GM18505 (cell line): ENCODE results near the gene IFT43.

Experiments
- ATAC-seq: cut with Tn5 transposase; IDR thresholded peaks from one replicate; pipeline ENCODE4 v1.9.1; 2021; ENCODE audit not compliant: unreplicated experiment
- POLR2A ChIP-seq: IDR thresholded peaks from 4 replicates; pipeline ENCODE4 v1.6.1; 2011; ENCODE audit warnings: borderline replicate concordance; ENCODE audit not compliant: insufficient read depth, insufficient read length; ENCODE audit errors: extremely low read depth

Gene IFT43

DNA sequence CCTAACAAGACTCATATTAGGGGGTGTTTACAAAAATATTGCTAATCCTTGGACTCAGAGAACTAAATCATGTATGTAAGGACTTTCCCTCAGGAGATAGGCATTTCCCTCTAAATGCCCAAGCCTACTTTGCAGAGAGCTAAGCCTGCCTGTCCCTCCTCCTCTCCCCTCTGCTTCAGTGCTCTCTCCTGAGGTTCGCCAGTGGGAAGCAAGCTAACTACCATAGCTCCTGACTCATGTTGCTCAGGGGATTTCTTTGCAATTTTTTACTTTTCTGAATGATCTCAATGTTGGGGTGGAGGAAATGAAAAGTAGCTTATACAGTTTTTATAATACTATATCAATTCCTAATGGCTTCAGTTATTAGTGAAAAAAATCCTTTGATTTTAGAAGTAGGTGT is 29.6 kb downstream of the IFT43 start:
- ATAC-seq = no peak
- TF ChIP-seq POLR2A = no peak

DNA sequence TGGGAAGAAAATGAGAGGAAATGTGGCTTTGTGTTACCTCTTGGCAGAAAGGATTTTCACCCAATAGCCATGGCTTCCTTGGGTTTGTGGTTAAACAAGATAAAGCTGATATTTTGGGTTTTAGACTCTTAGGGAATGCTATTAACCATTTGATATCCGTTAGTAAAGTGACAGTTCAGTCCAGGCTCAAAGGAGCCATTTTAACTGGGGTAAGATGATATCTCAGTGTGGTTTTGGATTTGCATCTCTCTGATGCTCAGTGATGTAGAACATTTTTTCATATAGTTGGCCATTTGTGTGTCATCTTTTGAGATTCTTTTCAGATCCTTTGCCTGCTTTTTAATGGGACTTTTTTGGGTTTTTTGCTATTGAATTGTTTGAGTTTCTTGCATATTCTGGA is 30.1 kb downstream of the IFT43 start:
- TF ChIP-seq POLR2A = no peak
- no peak for ATAC-seq

DNA sequence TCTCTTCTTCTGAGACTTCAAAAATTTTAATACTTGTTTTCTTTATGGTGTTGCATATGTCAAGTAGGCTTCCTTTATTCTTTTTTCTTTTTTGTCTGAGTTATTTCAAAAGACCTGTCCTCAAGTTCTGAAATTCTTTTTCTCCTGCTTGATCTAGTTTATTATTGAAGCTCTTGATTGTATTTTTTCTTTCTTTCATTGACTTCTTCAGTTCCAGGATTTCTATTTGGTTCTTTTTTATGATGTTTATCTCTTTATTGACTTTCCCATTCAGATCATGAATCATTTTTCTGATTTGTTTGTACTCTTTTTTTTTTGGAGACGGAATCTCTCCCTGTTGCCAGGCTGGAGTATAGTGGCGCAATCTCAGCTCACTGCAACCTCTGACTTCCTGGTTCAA is 34.1 kb downstream of the IFT43 start:
- ATAC-seq = no peak
- TF ChIP-seq POLR2A = no peak

DNA sequence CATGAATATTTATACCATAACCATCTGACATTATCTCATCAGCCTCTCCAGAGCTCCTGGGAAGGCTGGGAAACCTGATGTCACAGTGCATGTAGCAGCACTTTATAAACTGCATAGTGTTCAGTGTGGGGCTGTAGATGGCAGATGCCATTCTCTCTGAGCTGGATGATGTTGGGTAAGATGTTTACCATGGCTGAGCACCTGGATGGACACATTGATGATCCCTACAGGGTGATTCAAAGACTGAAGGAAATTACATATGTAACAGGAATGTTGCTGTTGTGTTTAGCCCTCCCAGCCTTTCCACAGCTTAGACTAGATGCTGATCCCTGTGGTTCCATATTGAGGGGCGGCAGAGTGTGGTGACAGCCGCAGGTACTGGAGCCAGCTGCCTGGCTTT is 37.4 kb downstream of the IFT43 start:
- no peak for TF ChIP-seq POLR2A

DNA sequence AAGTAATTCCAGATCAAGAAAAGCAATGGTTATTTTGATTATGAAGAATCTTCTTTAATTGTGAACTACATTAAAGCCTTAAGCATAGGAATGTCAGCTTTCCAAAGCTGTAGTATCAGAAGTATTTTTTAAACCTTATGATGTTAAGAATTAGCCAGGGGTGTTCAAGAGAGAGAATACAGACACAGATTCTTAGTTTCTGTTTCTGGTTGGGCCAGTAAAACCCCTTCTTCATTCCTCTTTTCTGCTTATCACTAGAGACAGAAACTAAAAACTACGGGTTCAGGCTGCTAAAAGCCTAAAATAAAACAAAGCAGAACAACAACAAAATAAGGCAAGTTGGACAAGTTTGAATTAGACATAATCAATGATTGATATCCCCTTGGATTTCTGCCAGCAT is 38.2 kb downstream of the IFT43 start:
- no peak for ATAC-seq
- TF ChIP-seq POLR2A = no peak

More for the DNA sequence above, 37.4 kb downstream of the IFT43 start:
- no peak for ATAC-seq

DNA sequence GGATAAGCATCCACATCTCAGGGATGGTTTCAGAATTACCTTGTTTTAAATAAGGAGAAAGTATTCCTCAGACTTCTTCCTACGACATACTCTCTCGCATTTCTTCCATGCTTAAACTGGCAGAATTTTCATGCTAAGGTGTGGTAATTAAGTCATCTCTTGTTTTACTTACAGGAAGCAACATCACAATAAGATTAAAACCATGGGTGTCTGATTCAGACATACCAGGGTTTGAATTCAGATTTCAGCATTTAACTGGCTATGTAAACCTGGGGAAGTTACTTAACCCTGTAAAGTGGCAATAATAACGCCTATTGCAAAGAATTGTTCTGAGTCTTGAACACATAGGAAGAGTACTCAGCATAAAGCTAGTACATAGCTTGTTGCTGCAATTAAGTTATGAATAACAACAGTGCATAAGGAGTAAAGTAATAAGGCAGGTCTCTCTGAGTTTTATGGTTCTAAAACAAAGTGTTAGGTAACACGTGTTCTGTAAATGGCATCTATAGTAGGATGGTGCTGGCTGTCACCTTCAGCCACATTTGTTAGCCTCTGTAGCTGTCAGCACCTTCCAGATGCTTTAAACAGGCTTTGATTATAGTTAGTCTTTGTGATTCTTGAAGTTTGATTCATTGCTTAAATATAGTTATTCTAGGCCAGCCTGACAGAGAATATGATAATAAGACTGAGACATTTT is 38.8 kb downstream of the IFT43 start:
- ATAC-seq = no peak
- no peak for TF ChIP-seq POLR2A

DNA sequence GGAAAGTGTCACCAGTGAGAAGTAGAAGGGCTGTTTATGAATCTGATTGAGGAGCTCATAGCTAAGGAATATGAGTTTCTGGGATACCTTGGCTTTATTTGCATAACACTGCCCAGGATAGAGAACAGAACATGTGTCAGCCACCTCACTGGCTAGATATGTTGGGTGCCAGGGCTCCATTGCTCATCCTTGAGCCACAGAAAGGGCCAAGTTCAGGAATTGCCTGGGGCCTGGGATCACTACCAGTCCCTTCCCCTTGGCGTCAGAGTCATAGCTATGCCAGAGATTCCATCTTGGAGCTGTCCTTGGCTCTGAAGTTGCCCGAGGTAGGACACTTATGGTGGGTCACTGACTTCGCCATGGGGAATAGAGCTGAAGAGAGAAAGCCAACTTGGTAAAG is 49.0 kb downstream of the IFT43 start:
- no peak for TF ChIP-seq POLR2A
- no peak for ATAC-seq

DNA sequence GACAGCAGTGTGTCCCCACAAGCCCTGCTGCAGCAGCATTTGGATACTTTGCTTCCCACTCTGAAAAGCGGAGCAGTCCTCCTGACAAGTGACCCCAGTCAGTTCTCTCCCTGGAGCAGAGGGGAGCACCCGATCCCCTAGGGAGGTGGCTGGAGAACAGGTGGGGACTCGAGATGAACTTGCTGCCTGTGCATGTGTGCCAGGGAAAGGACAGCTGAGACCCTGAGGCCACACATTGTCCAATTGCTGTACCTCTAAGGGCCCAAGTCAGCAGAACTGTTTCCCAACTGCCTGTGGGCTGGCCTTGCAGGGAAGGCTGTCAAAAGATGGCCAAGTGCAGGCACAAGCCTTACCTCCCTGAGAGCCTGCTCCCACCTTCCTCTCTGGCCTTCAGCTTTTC is 55.1 kb downstream of the IFT43 start:
- TF ChIP-seq POLR2A = no peak

DNA sequence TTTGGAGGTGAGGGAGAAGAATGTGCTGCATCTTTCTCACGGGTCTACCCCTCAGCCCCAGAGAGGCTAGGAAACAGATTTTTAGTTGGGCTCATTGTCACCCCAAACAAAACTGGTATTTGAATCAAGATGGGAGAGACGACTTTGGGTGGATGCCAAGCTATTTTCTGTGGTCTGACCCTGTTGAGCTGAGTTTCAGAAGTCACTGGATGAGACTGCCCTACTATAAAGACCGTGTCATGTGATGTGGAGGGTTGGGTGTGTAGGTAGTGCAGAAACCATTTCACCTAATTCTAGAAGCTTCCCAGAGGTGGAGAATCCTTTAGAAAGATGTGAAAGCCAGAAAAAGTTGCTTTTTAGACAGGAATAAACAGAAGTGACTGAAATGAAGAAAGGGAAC is 60.2 kb downstream of the IFT43 start:
- no peak for TF ChIP-seq POLR2A
- ATAC-seq = no peak

More for the DNA sequence above, 55.1 kb downstream of the IFT43 start:
- ATAC-seq = no peak

DNA sequence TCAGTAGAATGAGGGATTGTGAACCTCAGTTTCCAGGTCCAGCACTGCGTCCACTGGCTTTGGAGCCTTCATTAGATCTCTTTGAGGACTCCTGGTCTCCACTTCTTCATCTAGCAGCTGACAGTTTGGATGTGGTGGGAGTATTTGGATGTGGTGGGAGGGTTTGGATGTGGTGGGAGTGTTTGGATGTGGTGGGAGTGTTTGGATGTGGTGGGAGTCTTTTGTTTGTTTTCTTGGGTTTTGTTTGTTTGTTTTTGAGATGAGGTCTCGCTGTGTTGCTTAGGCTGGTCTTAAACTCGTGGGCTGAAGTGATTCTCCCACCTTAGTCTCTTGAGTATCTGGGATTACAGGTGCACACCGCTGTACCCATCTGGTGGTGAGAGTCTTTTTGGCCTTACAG is 64.7 kb downstream of the IFT43 start:
- no peak for TF ChIP-seq POLR2A
- no peak for ATAC-seq

DNA sequence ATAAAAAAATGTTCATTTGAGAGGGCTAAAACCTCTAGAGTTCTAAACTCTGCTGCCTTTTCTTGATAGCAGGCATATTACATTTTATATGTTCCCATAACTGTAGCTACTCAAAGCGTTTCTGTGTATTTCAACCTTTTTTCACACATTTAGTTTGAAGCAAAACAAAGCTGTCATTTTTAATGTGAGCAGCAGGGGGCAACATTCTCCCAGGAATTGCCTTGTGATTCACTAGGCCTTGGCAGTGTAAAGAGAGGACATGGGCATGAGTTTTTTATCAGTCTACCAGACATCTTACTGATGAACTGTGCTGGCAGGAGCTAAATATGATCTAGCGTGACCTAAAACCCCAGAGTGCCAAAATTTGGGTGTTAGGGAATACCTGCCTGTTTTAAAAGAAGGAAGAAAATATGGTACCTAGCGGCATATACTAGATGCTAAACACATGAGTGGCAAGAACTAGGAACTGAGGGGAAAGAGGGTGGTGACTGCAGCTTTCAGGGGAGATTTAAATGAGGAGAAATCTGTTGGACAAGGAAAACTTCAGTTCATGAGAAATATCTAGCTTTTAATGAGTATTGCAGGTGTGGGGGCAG is 65.3 kb downstream of the IFT43 start:
- ATAC-seq = no peak
- no peak for TF ChIP-seq POLR2A

DNA sequence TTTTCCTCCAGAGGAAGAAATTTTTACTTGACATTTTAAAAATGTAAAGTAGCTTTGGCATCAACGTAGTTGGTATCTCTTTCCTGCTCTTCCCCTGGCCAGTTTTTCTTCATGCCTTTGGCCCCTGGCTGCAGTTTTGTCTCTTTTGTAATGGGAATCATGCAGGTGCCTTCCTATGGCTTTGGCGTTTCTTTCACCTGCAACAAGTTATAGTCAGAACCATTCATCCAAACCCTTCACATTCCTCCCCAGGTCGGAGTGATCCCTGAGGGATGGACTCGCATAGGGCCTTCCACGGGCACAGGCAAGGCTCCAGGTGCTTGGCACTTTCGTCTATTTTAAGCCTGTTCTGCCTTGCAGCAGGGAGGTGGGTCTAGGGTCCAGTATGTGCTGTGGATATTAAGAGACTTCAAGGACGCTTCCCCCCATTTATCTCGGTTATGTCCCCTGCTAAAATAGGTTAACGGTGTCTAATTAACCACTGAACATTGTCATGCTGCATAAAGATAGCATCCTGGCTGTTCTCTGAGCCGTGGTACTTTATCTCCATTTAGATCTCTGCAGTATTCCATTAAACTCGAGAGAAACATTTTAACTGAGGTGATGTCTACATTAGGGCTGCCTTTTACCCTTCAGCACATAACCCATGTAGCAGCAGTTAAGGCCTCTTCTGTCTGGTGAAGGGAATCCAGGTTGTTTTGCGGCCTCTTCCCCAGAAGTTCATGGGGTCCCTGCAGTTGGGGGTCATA is 66.3 kb downstream of the IFT43 start:
- TF ChIP-seq POLR2A = no peak

DNA sequence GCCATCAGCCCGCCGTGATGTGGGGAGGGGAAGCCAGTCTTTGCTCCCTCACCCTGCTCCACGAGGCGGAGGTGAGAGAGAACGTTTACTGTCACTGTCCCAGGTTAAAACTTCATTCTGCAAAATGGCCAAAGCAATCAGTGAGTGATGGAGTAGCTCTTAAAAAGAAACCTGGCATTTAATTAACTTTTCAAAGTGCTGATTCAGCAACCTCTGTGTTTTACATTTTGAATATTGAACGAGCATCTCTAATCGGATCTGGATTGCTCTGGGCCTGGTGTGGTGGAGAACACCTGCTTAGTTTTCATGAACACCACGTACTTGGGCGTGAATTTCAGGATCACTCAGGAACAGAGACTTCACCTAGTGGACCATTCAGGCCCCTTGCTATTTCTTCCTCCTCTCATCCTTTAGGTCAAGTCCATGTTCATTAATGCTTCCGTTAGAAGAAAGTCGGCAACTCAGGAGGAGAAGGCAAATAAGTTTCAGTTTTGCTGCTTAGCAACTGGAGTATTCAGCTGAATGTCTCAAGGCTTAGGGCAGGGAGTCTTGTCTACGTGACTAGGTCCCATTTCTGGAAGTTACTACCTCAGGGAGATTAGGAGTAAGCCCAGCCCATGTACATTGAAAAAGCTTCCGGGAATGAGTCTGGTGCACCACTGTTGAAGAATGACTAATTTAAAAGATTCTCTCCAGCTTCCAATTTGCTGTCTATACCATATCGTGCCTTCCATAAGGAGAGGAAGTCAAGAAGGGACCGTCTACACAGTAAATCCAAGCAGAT is 68.2 kb downstream of the IFT43 start:
- no peak for TF ChIP-seq POLR2A
- ATAC-seq = no peak

More for the DNA sequence above, 66.3 kb downstream of the IFT43 start:
- ATAC-seq = no peak

DNA sequence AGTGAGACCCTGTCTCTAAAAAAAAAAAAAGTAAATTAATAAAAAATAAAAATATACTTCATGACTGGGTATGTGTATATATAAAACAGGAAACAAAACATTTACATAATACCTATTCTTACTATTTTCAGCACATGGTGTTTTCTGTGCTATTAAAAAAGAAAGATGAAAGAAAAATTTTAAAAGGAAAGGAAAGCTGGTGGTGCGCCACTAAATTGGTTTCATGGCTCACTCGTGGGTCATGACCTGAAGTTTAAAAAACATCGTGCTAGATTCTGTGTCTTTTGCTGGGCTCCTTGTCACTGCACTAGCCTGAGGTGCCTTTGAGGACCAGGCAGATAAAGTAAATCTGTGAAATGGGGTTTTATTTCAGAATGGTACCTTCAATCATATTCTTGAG is 69.8 kb downstream of the IFT43 start:
- no peak for ATAC-seq
- TF ChIP-seq POLR2A = no peak

DNA sequence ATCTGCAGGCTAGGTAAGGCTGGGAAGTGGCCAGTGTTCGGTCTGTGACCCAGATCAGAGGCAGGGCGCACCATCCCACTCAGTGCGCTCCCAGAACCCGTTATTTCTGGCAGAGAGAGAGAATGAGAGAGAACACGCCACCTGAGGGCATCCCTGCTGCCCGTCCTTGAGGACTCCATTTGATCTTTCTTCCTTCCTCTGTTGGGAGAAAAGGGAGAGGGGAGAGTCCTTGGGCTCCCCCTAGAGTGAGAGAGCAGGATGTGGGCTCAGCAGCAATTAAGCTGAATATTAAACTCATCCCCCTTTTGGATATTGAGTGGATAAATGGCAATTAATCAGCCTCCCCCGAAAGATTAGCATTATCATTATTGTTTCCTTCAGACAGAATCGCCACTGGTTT is 70.6 kb downstream of the IFT43 start:
- TF ChIP-seq POLR2A = no peak
- ATAC-seq = no peak
